Midbrain (tissue), 1 donor: ENCODE measurements around the gene BEX2.
A peak's percentile ranks its signal among the peaks of the same experiment; 100 is the strongest.
"Not testable (repeated sequence)": the region's sequence is repeated elsewhere in the genome, so short reads cannot be mapped to it uniquely, and the experiment has no call there.

Experiments
- DNase-seq: peaks from one replicate; lab custom pipeline; 2025; lab: John Stamatoyannopoulos, UW

The BEX2 gene

GRCh38 chrX:103310555-103311398, at the start of gene BEX2:
Gene BEX2 (minus strand): TSS chrX:103310990. CDS start chrX:103309976, 1,014 bp downstream.
- peak; percentile 81 for DNase-seq

GRCh38 chrX:103360092-103360491, 49.3 kb upstream of the BEX2 start:
- DNase-seq, result no peak

GRCh38 chrX:103359605-103360004, 48.8 kb upstream of the BEX2 start:
- DNase-seq, result not testable (repeated sequence)

GRCh38 chrX:103357871-103358270, 47.1 kb upstream of the BEX2 start:
- no peak for DNase-seq

GRCh38 chrX:103356858-103357257, 46.1 kb upstream of the BEX2 start:
- DNase-seq, result no peak

- peak; percentile 44 for DNase-seq
Measured at GRCh38 chrX:103356130-103356798, 45.5 kb upstream of the BEX2 start, which contains the start of gene TCEAL9. Gene TCEAL9 (plus strand): TSS chrX:103356506. CDS start chrX:103357685, 1,179 bp downstream.

GRCh38 chrX:103347682-103348397, 37.0 kb upstream of the BEX2 start:
- DNase-seq, result no peak

- DNase-seq, result no peak
Measured at GRCh38 chrX:103344606-103345005, 33.8 kb upstream of the BEX2 start.

- DNase-seq, result peak; percentile 9
Measured at GRCh38 chrX:103343105-103343504, 32.3 kb upstream of the BEX2 start.

- peak; percentile 5 for DNase-seq
Measured at GRCh38 chrX:103338663-103339062, 27.9 kb upstream of the BEX2 start.

GRCh38 chrX:103330681-103331288, 20.0 kb upstream of the BEX2 start:
- DNase-seq, result peak; percentile 8

GRCh38 chrX:103329991-103330390, 19.2 kb upstream of the BEX2 start, which contains the start of gene TCEAL7:
Gene TCEAL7 (plus strand): TSS chrX:103330239. CDS start chrX:103331404, 1,165 bp downstream.
- peak; percentile 82 for DNase-seq

- DNase-seq, result no peak
Measured at GRCh38 chrX:103311399-103311780, 600 bp upstream of the BEX2 start.

- no peak for DNase-seq
Measured at GRCh38 chrX:103309860-103310554, 783 bp downstream of the BEX2 start.

- DNase-seq, result not testable (repeated sequence)
Measured at GRCh38 chrX:103305666-103306065, 5.1 kb downstream of the BEX2 start.

- no peak for DNase-seq
Measured at GRCh38 chrX:103304705-103305104, 6.1 kb downstream of the BEX2 start.

GRCh38 chrX:103293118-103293517, 17.7 kb downstream of the BEX2 start:
- DNase-seq, result no peak

- DNase-seq, result no peak
Measured at GRCh38 chrX:103279624-103280023, 31.2 kb downstream of the BEX2 start.

GRCh38 chrX:103276581-103277002, 34.2 kb downstream of the BEX2 start, which contains the start of gene TCEAL5:
Gene TCEAL5 (minus strand): TSS chrX:103276750. CDS start chrX:103274563, 2,187 bp downstream.
- peak; percentile 39 for DNase-seq

GRCh38 chrX:103275947-103276567, 34.7 kb downstream of the BEX2 start:
- peak; percentile 6 for DNase-seq

GRCh38 chrX:103274284-103274683, 36.5 kb downstream of the BEX2 start:
- no peak for DNase-seq
